HG03520 (cell line): Measurements from ENCODE around the gene TANC1.

Experiments
- ATAC-seq: cut with Tn5 transposase; IDR thresholded peaks from one replicate; pipeline ENCODE4 v1.9.1; 2021; ENCODE audit warnings: mild to moderate bottlenecking, moderate library complexity; ENCODE audit not compliant: unreplicated experiment

The TANC1 gene

DNA sequence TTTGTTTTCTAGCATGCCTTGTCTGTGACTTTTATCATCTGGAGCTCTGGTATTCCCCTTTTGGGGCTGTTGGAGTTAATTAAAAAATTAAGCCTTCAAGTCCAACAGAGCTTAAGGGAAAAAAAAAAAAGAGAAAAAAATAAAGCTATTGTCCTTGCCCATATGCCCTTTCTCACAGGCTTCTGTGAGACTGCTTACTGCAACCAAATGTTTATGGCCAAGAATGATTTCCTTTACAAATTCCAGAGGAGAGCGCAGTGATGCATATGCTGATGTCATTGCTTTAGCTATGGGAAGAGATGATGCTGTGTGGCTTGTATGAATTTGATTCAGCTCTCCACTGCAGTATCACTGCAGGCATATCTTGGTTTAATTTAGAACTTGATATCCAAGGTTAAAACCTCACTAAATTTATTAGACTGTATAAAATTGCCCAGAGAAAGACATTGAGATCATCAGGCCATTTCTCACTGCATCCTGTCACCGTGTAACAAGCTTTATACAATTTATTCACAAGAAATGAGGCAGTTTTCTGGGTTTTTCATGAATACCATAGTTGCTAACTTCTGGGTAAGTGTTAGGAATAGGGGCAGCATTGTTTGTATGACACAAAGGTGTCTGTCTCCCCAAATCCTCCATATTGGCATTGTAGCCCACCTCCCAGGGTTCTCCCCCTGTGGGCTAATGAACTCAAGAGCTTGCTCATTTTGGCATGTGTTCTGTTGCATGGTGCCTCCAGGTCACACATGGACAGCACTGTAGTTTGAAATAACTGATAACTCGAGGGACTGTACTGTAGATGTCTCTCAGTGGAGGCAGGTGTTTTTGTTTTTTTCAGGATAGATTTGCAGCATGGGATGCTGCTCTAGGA is 85.0 kb downstream of the TANC1 start:
- ATAC-seq: no peak

DNA sequence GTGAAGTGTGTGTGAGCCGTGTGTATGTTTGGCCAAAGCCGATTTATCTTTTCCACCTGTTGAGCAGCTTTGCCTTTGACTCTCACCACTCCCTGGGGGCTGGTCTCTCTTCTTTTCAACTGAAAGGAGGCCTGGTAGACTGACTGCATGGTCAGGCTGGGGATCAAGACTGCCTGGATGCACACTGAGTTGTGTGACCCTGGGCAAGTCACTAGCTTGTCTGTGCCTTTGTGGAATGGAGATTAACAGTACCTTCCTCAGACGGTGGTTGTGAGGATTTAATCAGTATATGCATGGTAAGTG is 85.5 kb downstream of the TANC1 start:
- no peak for ATAC-seq

DNA sequence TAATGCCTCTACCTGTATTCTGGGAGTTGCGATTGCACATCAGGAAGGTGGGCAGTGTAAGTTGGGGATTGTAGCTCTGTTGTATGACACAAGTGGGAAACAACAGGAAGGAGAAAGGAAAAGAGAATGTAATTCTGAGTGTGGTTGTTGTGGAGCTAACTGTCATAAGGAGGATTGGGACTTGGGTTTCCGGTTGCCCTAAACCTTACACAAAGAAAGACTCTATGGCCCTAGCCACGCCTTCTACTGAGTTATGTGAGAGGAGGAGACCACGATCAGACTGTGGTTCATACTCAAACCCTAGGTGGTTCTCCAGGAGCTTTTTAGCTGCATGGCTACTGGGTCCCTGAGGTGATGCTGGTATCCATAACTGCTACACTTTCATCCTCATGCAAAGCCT is 86.5 kb downstream of the TANC1 start:
- ATAC-seq: no peak

DNA sequence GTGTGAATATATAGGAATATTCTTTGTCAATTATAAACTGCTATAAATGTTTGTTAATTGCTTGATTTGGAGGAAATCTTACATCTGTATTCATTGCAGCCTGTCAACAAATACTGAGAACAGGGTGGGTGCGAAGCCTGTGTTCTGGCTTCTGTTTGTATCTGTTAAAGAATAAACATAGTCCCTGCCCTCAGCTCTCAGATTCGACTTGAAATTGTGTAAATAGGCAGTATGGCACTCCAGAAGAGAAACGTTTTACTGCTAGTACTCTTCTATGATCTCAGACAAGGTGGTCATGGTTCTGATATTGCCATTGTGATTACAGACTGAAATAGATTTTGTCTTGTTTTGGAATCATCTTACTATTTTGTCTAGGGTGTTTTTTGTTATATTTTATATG is 92.1 kb downstream of the TANC1 start:
- ATAC-seq: no peak

DNA sequence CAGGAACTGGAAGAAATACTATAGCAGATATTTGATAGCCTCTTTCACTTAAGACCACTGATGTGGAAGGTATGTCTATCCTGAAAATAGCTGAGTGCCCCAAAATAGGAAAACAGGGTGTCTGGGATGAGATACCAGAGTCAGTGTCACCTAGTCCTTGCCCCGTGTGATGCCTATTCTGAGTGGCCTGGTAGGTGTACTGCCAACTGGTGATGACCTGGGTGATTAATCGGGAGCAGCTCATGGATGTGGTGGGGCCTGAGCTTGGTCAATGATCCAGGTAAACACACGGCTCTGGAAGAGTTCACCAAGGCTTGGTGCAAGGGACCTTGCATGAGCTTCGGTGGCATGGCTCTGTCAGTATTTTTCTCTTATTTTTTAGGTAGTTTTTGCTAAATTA is 95.2 kb downstream of the TANC1 start:
- ATAC-seq: no peak

DNA sequence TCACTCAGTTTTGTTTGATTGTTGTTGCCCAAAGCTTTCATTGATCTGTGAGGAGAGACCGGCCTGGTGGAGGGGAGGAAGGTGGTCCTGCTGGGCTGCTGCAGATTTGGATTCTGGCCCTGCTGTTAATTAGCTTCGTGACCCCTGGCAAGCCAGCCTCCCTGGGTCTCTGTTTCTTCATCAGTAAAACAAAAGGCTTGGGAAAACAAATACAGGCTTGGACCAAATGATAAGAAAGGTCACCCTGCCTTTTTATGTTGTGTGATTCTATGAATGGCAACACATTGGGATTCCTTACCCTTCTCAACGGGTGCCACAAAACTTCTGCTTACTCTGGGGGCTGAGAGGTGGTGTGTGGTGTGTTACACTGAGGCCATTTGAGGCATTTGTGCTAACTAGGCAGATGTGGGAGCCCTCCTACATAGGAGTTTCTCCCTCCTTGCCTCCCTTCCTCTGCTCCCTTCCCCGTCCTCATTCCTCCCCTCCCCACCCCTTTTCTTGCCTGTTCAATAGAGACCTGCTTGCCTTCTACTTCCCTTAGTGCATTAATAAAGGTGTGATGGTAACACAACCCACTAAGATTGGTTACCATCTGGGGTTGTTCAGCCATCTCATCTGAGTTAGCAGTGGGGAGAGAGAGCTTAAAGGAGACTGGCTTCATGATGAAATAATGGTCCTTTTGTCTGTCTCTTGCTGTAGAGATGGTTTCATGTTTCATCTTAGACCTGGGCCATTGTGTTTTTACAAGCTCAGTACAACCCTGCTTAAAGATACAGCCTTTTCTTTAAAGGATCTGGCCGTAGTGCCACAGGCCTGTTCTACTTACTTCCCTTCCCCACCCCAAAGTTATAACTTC is 96.2 kb downstream of the TANC1 start:
- no peak for ATAC-seq

DNA sequence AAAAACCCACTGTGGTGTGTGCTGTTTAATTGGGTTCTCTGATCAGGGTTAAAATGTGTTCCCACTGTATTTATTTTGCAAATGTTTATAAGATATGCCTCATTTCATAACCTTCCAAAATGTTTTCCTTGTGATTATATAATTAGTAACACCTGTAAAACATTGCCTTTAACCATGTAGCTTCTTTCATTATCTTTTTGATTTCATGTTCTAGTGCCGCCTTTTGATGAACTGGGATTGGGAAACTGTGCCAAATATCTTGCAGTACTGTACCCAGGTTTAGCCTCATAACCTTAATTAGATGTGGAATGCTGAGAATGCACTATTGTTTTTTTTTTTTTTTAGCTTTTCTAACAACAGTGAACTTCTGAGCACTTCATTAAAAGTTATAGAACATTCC is 96.9 kb downstream of the TANC1 start:
- no peak for ATAC-seq

DNA sequence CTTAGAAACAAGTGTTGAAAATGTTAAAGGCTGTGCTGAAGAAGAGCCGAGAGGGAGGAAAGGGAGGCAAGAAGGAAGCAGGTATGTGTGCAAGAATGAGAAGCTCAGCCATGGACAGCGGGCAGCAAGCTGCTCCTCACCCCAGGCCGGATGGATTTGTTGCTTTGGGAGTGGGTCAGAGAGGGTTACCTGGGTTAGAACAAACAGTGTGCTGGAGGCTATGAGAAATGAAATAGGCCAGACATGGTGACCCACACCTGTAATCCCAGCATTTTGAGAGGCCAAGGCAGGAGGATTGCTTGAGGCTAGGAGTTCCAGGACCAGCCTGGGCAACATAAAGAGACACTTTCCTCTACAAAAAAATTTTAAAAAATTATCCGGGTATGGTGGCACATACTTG is 97.5 kb downstream of the TANC1 start:
- ATAC-seq: no peak

DNA sequence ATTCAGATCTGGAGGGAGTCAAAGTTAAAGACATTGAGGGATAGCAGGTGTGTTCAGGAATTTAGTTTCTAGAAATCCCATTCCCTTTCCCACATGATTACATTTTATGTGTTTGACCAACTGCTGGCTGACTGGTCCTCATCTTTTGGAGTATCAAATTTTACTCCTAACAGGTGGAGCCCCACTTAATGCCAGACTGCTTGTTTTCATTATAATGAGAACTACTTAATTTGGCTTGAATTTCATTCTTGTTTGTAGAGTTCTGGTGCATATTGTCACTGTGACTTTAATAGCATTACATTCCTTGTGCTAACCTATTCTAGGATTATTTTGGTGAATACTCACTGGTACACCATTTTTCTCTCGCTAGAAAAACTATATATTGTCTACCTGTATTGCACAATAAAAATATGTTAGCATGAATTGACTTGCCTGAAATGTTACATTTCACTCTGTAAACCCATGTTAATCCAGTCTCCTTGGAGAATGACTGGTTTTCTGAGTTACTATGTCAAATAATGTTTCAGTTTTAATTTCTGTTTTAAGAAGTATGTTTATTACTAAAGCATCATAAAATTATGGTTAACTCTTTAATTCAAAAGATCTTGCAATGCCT is 98.2 kb downstream of the TANC1 start:
- no peak for ATAC-seq

DNA sequence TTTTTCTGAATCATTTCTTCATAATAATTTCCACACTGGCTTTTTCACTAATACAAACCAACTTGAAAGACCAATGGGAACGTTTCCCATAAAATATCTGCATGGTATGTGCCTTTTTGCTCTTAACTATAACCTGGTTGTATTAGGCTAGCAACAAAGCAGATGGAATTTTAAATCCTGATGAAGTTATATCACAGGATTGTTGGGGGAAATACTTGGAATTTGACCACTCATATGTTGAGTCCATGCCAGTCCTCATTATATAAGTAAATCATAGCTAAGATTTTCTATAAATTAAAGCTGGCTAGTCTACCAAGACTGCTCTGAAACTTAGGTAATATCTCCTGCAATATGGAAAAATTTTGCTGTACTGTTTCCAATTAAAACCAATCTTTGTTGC is 99.5 kb downstream of the TANC1 start:
- no peak for ATAC-seq

DNA sequence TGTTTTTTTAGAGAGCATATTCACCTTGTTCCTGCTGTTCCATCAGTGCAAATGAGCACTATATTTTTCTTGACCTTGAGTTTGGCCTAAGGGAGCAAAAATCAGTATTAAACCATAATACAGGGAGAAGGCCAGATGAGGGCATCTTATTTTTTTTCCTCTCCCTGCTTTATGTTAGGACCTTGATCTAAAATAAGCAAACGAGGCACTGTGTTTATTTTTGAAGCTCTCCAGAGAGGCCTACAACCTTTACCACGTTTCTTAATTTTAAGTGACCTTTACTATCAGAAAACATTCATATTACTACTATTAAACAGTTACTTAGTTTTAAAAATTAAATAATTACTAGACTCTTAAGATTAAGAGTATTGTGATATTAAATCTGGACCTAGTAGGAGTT is 100.8 kb downstream of the TANC1 start:
- no peak for ATAC-seq

DNA sequence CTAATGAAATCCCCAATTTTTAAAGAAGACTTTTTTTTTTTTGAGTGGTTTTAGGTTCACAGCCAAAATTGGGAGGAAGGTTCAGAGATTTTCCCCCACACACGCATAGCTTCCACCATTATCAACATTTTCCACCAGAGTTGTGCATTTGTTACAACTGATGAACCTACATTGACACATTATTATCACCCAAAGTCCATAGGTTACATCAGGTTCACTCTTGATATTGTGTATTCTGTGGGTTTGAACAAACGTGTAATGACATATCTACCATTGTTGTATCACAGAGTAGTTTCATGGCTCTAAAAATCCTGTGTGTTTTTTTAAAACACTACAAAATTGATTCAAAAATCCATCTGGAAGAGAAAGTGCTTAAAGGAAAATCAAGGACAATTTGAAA is 101.8 kb downstream of the TANC1 start:
- ATAC-seq: no peak

DNA sequence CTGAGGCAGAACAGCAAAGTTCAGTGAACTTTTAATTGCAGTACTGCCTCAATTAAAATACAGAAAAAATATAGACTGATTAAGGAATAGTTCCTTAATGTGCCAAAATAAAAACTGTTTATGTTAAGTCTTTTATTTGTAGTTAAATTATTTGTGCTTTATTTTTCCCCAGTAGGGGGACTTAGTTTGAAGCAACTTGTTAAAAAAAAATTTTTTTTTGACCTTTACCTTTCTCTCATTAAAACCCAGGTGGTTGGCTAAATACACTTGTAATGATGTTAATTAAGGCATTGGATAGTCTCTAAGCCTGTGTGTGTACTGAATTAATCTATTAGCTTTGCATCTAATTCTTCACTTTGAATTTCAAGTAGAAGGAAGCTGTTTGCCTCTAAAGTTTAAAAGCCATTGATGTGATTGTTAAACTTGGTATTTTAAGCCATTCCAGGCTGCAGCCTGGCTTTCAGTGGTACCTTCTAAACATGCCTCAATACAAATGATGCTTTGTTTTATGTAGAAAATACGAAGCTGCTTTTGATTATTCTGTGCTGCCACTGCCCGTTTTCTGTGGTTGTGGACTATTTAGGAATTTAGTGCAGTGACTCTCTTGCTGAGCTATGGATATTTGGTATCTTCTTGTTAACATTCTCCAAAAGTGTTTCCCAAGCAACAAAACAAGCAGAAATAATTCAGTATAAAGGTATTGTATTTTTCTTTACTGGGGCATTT is 102.9 kb downstream of the TANC1 start:
- no peak for ATAC-seq

DNA sequence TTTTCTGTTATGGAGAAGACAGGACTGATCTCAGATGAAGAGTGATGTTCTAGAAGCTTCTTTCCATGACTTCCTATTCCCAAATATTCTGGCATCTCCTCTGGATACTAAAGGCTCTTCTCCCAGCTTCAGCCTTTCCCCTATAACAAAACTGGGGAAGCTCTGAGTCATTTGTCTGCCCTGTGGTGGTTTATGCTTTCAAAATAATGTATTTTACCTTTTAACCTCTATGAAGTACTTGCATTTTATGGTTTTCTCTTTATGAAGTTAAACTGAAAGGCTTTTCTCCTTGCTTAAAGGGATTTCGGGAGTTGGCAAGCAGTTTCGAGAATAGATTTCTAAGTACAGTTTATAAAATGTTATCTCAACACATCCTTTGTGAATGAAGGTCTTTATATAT is 104.4 kb downstream of the TANC1 start:
- no peak for ATAC-seq

DNA sequence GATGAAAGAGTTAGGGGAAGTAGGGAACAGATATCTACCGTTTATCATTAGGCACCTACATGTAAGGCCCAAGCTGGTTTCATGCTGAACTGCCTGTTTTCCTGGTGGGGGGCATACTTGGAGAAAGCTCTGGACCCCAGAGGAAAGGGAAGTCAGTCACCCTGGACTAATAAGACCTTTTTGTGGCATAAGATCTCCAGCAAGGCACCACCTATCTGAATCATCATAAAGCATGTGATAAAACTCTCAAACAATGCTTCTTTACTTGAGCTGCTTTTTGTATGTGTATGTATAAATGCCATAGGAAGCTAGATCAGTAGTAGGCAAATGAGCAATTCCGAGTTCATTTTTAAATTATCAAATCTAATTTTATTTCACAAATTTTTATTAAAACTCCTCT is 104.8 kb downstream of the TANC1 start:
- ATAC-seq: no peak

DNA sequence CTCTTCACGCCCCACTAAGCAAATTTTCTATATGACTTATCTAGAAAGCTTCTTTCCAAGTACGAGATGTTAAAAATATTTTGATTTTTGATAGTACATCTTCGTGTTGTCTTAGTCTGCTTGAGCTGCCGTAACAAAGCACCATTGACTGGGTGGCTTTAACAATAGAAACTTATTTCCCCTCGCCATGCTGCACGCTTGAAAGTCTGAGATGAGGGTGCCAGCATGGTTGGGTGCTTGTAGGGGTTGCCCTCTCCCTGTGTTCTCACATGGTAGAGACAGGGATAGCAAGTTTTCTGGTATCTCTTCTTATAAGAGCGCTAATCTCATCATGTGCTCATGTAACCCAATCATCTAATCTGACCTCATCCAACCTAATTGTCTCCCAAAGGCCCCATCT is 106.2 kb downstream of the TANC1 start:
- no peak for ATAC-seq

DNA sequence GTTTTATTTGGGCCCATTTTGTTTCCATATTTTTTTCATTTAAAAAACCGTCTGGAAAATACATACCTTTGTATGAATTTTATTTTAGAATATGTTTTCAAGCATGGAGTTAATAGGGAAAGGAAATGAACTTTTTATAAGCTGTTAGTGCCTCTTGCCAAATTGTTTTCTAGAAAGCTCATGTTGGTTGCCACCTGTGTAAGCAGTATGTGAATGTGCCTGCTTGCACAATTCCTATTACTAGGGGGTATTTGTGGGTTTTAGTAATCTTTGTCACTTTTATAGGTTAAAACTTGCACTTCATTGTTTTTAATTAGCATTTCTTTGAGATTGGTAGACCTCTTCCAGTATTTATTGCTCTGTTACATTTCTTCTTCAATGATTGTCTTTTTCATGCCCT is 107.3 kb downstream of the TANC1 start:
- no peak for ATAC-seq

DNA sequence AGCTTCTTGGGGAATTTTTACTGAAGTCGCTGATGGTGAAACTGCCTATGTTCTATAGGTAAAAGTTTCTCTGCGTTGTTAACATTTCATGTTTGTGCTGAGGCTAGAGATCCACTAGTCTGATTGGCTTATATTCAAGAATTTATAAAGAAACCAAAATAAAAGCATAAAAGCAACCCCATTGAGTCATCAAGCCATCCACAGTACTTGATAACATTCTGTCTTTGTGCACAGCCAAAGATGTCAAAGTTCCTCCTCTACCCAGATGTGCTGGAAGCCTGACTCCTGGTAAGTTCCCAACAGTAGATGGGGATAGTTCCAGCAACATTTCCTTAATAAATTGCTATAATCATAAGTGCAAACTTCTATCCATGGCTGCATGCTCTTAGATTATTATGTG is 107.8 kb downstream of the TANC1 start:
- no peak for ATAC-seq

DNA sequence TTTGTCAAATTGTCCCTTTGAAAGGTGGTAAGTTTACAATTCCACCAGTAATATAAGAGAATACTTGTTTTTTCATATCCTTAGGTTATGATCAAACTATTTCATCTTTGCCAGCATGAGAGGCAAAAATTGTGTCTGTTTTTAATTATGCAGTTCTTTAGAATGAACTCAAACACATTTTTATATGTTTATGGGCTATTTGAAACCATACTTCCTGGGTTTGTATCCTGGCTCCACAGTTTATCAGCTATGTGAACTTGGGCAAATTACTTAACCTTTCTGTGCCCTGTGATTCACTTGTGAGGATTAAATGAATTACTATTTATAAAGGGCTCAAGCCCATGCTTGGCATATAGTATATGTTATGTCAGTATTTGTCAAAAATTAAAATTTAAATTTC is 109.4 kb downstream of the TANC1 start:
- no peak for ATAC-seq

DNA sequence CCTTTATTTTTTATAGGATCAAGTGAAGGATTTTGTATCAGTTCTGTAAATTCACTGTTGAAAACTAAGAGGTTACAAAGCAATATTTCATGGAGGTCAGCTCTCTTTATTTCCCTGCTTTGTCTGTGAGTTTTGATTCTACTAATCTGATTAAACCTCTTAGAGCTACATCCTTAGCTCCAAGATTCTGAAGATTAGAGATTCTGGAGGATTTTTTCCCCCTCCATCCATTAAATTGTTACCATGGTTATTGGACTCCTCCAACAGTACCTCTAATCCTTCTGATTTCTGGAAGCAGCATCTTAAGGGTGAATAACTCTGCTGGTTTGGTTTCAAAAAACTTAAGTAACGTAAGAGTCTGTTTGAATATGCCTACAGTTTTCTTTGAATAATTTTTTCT is 110.0 kb downstream of the TANC1 start:
- ATAC-seq: no peak

DNA sequence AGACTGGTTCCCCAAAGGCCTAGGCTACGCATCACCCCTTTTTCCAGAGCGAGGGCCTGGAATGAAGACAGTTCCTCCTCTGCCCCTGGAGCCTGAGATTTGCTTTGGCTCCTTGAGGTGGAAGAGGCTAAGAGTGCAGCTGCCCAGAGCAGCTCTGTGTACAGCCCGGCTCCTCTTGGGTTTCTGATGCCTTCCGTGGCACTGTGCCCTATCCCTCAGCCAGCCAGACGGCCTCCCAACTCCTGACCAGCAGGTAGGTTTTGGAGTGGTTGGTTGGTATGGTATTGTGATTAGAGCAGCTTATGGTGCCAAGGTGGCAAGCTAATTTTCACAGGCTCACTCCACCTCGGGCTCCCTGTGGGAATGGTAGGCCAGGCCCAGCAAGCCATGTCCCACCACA is 112.2 kb downstream of the TANC1 start:
- ATAC-seq: no peak
